ENCODE results near the gene C11orf68. TPM values are rescaled to one million over a fixed set of nuclear protein-coding genes. Genes with fewer than 3 reads are reported as not detected.

The C11orf68 gene
- total RNA-seq, 1 experiment from 2014 or later = 31.9 TPM

DNA sequence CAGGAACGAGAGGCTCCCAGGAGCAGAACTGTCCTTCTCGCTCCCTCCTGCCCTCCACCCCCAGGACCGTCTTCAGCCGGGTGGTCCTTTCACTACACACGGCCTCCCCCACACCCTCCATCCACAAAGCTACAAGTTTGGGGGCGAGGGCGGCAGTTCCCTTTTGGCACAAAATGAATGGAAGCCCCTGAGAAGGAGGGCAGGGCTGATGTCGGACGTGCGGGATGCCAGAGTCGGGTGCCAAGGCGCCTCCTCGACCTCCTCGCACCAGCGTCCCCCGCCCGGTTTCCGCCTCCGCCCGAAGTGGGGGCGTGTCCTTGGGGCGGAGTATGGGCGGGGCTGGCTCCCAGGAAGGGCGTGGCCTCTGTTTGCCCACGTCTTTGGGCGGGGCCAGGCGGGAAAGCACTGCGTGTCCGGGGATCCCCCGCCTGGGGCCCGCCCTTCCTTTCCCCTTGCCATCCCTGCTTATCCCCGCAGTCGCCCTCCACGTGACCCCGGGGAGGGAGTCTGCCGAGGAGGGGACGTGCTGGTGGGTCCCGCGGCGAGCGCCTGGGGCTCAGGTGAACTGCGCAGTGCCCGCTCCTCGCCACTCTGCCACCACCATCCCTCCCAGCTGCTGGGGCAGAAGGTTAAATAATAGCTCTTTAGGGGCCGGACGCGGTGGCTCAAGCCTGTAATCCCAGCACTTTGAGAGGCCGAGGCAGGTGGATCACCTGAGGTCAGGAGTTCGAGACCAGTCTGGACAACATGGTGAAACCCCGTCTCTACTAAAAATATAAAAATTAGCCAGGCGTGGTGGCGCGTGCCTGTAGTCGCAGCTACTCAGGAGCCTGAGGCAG is 45.3 kb downstream of the C11orf68 start (continued):
- TF ChIP-seq, protein P1, sequence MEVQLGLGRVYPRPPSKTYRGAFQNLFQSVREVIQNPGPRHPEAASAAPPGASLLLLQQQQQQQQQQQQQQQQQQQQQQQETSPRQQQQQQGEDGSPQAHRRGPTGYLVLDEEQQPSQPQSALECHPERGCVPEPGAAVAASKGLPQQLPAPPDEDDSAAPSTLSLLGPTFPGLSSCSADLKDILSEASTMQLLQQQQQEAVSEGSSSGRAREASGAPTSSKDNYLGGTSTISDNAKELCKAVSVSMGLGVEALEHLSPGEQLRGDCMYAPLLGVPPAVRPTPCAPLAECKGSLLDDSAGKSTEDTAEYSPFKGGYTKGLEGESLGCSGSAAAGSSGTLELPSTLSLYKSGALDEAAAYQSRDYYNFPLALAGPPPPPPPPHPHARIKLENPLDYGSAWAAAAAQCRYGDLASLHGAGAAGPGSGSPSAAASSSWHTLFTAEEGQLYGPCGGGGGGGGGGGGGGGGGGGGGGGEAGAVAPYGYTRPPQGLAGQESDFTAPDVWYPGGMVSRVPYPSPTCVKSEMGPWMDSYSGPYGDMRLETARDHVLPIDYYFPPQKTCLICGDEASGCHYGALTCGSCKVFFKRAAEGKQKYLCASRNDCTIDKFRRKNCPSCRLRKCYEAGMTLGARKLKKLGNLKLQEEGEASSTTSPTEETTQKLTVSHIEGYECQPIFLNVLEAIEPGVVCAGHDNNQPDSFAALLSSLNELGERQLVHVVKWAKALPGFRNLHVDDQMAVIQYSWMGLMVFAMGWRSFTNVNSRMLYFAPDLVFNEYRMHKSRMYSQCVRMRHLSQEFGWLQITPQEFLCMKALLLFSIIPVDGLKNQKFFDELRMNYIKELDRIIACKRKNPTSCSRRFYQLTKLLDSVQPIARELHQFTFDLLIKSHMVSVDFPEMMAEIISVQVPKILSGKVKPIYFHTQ (CRISPR knock-in tag; IDR thresholded peaks at IDR 0.05) = no peak
- TF ChIP-seq FOXK1 (CRISPR knock-in tag; IDR thresholded peaks at IDR 0.05) (peak; percentile 42; the same call in 1 of the 2 replicates), PRRX2 (CRISPR knock-in tag; IDR thresholded peaks at IDR 0.05) (no peak), ZNF121 (CRISPR knock-in tag; IDR thresholded peaks at IDR 0.05) (peak; percentile 99), JUN (CRISPR knock-in tag; IDR thresholded peaks at IDR 0.05) (no peak), TCF7 (CRISPR knock-in tag; IDR thresholded peaks at IDR 0.05; ENCODE audit: low read depth) (no peak), ETV6 (CRISPR knock-in tag; IDR thresholded peaks at IDR 0.05) (peak; percentile 51; the same call in 1 of the 2 replicates), SOX15 (CRISPR knock-in tag; IDR thresholded peaks at IDR 0.05) (no peak), NR3C1 (CRISPR knock-in tag; conservative IDR thresholded peaks at IDR 0.05; ENCODE audit: low read depth) (no peak), MYBL2 (CRISPR knock-in tag; IDR thresholded peaks at IDR 0.05) (no peak), ESRRA (CRISPR knock-in tag; IDR thresholded peaks at IDR 0.05; ENCODE audit: borderline replicate concordance) (no peak), SMAD3 (CRISPR knock-in tag; IDR thresholded peaks at IDR 0.05; ENCODE audit: borderline replicate concordance) (no peak), FOXP4 (CRISPR knock-in tag; IDR thresholded peaks at IDR 0.05) (peak; percentile 43; the same call in 1 of the 2 replicates), ERG (CRISPR knock-in tag; IDR thresholded peaks at IDR 0.05) (no peak), ATF1 (CRISPR knock-in tag; IDR thresholded peaks at IDR 0.05) (no peak), GRHL2 (CRISPR knock-in tag; IDR thresholded peaks at IDR 0.05; ENCODE audit: insufficient replicate concordance, severe bottlenecking) (no peak), CREM (CRISPR knock-in tag; IDR thresholded peaks at IDR 0.05) (no peak), HMGXB4 (CRISPR knock-in tag; IDR thresholded peaks at IDR 0.05) (no peak), E2F5 (CRISPR knock-in tag; IDR thresholded peaks at IDR 0.05) (no peak), NFE2L1 (CRISPR knock-in tag; IDR thresholded peaks at IDR 0.05) (no peak), ZNF671 (CRISPR knock-in tag; IDR thresholded peaks at IDR 0.05) (no peak), OVOL2 (CRISPR knock-in tag; IDR thresholded peaks at IDR 0.05; ENCODE audit: borderline replicate concordance) (no peak)
- TF ChIP-seq, protein P2, sequence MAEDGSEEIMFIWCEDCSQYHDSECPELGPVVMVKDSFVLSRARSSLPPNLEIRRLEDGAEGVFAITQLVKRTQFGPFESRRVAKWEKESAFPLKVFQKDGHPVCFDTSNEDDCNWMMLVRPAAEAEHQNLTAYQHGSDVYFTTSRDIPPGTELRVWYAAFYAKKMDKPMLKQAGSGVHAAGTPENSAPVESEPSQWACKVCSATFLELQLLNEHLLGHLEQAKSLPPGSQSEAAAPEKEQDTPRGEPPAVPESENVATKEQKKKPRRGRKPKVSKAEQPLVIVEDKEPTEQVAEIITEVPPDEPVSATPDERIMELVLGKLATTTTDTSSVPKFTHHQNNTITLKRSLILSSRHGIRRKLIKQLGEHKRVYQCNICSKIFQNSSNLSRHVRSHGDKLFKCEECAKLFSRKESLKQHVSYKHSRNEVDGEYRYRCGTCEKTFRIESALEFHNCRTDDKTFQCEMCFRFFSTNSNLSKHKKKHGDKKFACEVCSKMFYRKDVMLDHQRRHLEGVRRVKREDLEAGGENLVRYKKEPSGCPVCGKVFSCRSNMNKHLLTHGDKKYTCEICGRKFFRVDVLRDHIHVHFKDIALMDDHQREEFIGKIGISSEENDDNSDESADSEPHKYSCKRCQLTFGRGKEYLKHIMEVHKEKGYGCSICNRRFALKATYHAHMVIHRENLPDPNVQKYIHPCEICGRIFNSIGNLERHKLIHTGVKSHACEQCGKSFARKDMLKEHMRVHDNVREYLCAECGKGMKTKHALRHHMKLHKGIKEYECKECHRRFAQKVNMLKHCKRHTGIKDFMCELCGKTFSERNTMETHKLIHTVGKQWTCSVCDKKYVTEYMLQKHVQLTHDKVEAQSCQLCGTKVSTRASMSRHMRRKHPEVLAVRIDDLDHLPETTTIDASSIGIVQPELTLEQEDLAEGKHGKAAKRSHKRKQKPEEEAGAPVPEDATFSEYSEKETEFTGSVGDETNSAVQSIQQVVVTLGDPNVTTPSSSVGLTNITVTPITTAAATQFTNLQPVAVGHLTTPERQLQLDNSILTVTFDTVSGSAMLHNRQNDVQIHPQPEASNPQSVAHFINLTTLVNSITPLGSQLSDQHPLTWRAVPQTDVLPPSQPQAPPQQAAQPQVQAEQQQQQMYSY (CRISPR knock-in tag; IDR thresholded peaks at IDR 0.05) = no peak
